GM13976 (cell line): ENCODE results near the gene ALDH1L1.

Experiments used
- DNase-seq: peaks from one replicate; pipeline ENCODE4 v3.0.0; 2012; ENCODE audit warnings: low spot score
- in situ Hi-C: fragments of 300-500 bp; cut with MboI; formaldehyde crosslinking; loops from one replicate; pipeline ENCODE4 v1.12.0; 2022; ENCODE audit warnings: low sequenced_read_pairs, mixed read lengths, inconsistent platforms; ENCODE audit not compliant: unreplicated experiment
- TF ChIP-seq, protein P1 (sequence below): IDR thresholded peaks from 2 replicates; pipeline ENCODE4 v1.5.1; 2012; ENCODE audit warnings: borderline replicate concordance, mild to moderate bottlenecking; ENCODE audit not compliant: insufficient read depth; ENCODE audit errors: extremely low read depth, missing control alignments, control extremely low read depth

The ALDH1L1 gene

DNA sequence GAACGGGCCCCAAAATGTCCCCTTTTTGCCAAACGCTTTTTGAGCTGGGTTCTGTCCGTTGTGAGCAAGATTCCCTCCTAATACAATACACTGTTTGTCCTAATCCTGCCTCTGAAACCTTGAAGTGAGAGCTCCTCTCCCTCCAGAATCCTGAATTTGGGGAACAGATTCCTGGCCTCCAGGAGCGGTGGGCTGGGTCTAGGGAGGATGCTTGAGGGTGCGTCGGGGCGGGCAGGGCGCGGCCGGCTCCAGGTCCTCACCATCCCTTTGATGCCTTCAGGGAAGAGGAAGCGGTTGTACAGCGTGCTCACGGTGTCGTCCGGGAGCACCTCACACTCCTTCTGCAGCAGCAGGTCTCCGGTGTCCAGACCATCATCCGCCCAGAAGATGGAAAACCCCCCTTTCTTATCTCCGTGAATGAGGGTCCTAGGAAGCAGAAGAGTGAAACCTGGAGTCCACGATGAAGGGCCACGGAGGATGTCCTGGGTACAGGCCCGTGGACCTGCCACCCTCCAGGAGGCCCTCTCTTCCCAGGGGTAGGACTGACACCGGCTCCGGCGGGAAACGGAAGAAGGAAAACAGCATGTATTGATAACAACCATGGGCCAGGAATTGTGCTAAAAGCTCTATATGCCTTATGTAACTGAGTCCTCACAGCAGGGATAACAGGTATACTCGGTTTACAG is 23.2 kb downstream of the ALDH1L1 start:
- DNase-seq: peak; percentile 21
- TF ChIP-seq, protein P1, sequence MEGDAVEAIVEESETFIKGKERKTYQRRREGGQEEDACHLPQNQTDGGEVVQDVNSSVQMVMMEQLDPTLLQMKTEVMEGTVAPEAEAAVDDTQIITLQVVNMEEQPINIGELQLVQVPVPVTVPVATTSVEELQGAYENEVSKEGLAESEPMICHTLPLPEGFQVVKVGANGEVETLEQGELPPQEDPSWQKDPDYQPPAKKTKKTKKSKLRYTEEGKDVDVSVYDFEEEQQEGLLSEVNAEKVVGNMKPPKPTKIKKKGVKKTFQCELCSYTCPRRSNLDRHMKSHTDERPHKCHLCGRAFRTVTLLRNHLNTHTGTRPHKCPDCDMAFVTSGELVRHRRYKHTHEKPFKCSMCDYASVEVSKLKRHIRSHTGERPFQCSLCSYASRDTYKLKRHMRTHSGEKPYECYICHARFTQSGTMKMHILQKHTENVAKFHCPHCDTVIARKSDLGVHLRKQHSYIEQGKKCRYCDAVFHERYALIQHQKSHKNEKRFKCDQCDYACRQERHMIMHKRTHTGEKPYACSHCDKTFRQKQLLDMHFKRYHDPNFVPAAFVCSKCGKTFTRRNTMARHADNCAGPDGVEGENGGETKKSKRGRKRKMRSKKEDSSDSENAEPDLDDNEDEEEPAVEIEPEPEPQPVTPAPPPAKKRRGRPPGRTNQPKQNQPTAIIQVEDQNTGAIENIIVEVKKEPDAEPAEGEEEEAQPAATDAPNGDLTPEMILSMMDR: no peak
- in situ Hi-C loops: no loop called here

DNA sequence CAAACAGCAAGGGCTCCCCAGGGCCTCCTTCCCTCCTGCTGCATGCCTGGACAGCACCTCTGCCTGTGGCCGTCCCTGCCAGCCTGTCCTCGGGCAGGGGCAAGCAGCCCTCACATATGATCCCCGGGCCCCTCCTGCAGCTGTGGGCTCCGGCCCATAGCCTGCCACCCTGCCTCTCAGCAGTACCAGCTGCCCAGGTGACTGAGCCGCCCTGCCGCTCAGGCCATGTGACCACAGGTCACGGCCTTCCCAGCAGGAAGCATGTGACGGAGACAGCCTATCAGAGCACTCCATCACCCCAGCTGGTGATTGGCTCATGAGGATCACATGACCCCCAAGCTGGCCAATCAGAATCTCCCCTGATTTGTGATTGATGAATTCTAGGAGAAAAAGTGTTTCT is 23.9 kb downstream of the ALDH1L1 start:
- DNase-seq: peak; percentile 46
- TF ChIP-seq, protein P1: no peak
- in situ Hi-C loops: no loop called here

DNA sequence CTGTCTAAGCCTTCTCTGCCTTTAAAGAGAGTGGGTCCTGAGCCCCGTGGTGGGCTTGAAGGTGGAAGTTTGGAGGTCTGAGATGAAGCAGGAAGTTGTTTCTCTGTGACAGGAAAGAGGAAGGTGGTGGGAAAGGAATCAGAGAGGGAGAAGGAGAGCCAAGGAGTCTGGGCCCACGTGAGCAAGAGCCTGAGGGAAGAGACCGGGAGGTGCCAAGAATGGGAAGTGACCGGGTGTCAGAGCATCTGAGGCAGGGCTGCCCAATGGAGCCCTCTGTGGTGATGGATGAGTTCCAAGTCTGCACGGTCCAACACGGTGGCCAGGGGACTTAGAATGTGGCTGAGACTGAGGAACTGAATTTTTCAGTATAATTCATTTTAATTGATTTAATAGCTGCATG is 24.6 kb downstream of the ALDH1L1 start:
- TF ChIP-seq, protein P1: no peak
- in situ Hi-C loops: no loop called here
- DNase-seq: peak; percentile 11

DNA sequence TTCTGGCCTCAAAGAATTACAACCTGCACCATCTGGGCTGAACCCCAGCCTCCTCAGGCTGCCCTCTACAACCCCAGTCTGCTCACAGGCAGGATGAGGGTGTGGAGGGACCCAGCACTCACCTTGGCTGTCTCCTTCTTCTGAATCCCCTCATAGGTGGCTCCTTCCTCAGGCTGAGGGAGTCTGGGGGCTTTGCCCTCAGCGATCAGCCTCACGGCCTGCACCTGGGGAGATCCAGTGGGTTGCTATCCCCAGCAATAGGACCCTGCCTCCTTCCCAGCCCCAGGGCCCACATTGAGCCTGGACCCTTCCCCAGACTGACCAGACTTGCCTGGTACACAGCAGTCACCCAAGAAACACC is 25.1 kb downstream of the ALDH1L1 start:
- in situ Hi-C loops: no loop called here
- TF ChIP-seq, protein P1: no peak
- DNase-seq: peak; percentile 18

DNA sequence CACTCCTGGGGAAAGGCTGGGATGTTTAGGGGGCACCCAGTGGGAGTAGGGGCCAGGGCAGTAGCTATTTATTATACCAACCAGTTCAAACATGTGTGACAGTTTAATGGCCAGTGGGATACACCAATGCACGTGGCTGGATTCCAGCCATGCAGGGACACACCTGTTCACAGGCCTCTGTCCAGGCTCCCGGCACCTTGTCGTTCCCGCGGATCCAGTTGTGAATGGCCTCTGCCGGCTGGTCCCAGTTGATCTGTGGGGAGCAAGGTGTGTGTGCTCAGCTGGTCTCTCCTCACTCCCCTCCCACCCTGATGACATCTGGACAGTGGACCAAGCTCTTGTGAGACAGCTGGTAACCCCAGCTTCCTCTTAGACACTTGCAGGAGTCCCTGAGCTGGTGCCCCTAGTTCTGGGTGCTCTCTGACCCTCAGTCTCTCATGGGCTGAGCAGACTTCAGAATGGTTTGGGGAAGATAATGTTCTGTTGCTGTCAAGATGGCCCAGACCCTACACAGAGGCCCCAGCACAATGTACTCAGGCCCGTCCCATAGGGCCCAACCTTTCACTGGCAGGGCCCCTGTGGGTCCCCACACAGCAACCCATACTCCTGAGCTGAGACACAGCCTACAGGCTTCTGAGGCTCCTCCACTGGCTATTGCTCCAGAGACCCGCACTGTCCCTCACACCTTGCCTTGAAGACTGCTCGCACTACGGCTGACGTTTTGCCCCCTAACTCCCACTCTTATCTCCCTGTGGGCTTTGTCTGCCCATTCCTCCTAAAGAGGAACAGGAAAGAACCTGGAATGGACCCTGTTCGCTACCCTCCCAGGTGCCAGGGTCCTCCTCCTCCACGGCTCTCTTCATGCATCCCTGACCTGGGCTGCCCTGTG is 25.8 kb downstream of the ALDH1L1 start:
- peak; percentile 12 for DNase-seq
- TF ChIP-seq, protein P1: no peak
- in situ Hi-C loops: no loop called here

DNA sequence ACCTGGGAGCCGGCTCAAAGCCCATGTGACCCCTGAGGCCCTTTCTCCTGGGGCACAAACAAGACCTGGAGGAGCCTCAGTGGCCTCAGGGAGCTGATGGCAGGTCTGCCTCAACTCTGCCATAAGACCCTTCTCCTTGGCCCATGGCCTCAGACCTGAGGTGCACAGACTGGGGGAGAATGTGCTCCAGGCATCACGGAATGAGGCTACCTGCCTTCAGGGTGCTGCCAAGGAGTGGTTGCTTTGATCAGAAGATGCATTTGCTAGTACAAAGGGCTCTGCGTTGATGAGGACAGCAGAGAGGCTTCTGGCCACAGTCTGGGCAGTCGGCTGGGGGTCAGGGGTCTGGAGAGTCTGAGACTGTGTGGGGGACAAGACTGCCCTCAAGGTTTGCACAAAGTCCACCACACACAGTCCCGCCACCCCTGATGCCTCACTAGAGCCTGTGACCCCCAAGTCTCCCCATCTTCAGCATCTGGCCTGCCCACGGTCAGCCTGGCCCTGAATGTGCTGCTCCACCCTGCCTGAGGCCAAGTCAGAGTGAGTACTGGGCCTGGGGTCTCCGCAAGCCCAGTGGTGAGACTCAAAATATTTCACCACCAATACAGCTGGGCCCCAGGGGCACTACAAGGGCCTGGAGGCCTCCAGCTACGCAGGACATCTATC is 26.6 kb downstream of the ALDH1L1 start:
- in situ Hi-C loops: no loop called here
- TF ChIP-seq, protein P1: no peak
- DNase-seq: peak; percentile 11
